ENCODE results near the gene SOS1. TPM values are rescaled to one million over a fixed set of nuclear protein-coding genes. Genes with fewer than 3 reads are reported as not detected.

Gene SOS1
- total RNA-seq, 2 donors from 2014 or later = 35.0 to 54.1 TPM

DNA sequence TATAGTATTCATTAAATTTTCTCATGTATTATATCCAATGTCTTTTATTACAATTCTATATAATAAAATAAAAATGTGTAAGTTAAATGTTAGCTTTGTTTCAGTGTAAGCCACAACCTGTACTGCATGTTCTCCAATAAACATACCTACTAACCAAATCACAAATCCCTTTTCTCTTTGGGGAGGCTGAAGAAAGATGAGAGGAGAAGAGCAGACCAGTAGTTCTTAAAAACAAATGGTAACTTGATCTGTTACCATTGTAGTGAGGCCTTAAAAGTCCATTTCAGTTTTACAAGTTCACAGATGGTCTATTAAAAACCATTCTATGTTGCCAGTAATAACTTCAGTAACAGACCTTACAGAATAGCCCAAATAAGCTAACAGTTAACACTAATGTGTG, 100.5 kb downstream of the SOS1 start:
- H3K4me3 ChIP-seq = no peak overlapping the region
- TF ChIP-seq POLR2AphosphoS5 (IDR thresholded peaks at IDR 0.05) = peak; percentile 44
- no peak for TF ChIP-seq POLR2A (IDR thresholded peaks at IDR 0.05)
- no peaks in the 10 kb centered on the region for H3K4me1 ChIP-seq (replicated peaks)
- peak overlapping the region; percentile 5 to 23 for H3K27ac ChIP-seq
- DNase-seq (ENCODE audit: low spot score) = no peak
- H3K9me3 ChIP-seq = no peaks in the 10 kb centered on the region
- H3K27me3 ChIP-seq (replicated peaks; ENCODE audit: insufficient read depth) = no peaks in the 10 kb centered on the region
- intact Hi-C loops (cut with DNase I) = no loop called here
- no peaks in the 10 kb centered on the region for H3K36me3 ChIP-seq

GRCh38 chr2:39018638-39019037, 102.2 kb downstream of the SOS1 start:
- 90% methylated on average over 4 of the region's 4 CpGs for WGBS
- no peaks in the 10 kb centered on the region for H3K27me3 ChIP-seq (replicated peaks; ENCODE audit: insufficient read depth)
- intact Hi-C loops (cut with DNase I) = no loop called here
- no peak overlapping the region for H3K4me3 ChIP-seq
- TF ChIP-seq, protein P1, sequence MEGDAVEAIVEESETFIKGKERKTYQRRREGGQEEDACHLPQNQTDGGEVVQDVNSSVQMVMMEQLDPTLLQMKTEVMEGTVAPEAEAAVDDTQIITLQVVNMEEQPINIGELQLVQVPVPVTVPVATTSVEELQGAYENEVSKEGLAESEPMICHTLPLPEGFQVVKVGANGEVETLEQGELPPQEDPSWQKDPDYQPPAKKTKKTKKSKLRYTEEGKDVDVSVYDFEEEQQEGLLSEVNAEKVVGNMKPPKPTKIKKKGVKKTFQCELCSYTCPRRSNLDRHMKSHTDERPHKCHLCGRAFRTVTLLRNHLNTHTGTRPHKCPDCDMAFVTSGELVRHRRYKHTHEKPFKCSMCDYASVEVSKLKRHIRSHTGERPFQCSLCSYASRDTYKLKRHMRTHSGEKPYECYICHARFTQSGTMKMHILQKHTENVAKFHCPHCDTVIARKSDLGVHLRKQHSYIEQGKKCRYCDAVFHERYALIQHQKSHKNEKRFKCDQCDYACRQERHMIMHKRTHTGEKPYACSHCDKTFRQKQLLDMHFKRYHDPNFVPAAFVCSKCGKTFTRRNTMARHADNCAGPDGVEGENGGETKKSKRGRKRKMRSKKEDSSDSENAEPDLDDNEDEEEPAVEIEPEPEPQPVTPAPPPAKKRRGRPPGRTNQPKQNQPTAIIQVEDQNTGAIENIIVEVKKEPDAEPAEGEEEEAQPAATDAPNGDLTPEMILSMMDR (IDR thresholded peaks at IDR 0.05) = no peak
- TF ChIP-seq POLR2A (IDR thresholded peaks at IDR 0.05) (no peak), POLR2AphosphoS5 (IDR thresholded peaks at IDR 0.05) (no peak)
- no peaks in the 10 kb centered on the region for H3K36me3 ChIP-seq
- no peak for DNase-seq (ENCODE audit: low spot score)
- no peaks in the 10 kb centered on the region for H3K4me1 ChIP-seq (replicated peaks)
- H3K9me3 ChIP-seq = no peaks in the 10 kb centered on the region
- peak overlapping the region in 1 of 2 donors; percentile 5 for H3K27ac ChIP-seq

DNA sequence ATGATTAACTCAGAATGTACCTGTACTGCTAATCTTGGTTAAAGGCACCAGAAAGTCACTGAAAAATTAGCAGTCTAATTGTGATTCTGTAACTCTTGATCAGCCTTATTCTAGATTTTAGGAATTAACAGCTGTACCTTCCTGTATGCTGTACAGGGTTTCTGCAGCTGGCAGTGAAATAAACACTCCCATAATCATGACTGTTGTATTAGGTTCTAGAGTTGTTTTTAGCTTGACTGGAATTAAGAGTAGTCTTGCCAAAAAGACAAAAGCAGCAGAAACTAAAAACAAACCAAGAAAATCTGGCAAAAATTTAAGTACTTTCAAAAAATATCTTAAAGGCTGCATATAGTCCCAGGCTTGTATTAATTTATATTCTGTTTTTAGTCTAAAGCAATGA, 103.5 kb downstream of the SOS1 start:
- H3K9me3 ChIP-seq = no peaks in the 10 kb centered on the region
- H3K4me3 ChIP-seq = no peak overlapping the region
- intact Hi-C loops (cut with DNase I) = no loop called here
- TF ChIP-seq, protein P1 (IDR thresholded peaks at IDR 0.05) = no peak
- TF ChIP-seq POLR2A (IDR thresholded peaks at IDR 0.05) = no peak
- no peak for TF ChIP-seq POLR2AphosphoS5 (IDR thresholded peaks at IDR 0.05)
- no peaks in the 10 kb centered on the region for H3K4me1 ChIP-seq (replicated peaks)
- no peak overlapping the region for H3K27ac ChIP-seq
- H3K27me3 ChIP-seq (replicated peaks; ENCODE audit: insufficient read depth) = no peaks in the 10 kb centered on the region
- H3K36me3 ChIP-seq = no peaks in the 10 kb centered on the region
- no peak for DNase-seq (ENCODE audit: low spot score)

DNA sequence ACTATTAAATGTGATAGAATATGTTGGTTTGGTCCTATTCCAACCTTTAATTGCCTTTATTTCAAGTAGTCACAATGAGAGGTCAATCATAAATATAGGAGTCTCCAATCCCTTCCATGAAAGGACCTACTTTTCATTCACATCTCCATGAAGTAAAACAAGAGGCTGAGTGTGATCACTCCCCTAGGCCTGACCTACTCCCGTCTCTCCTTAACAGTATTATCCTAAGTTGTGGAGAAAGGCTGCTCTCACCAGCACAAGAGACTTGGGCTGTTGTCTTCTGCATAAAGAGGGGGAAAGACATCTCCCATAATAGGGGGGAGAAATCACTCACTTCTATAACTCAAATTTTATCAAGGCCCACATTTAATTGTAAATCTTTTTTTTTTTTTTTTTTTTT, 105.4 kb downstream of the SOS1 start:
- no peak for DNase-seq (ENCODE audit: low spot score)
- 96% methylated on average over 1 of the region's 1 CpG for WGBS
- Histone ChIP-seq H3K36me3 (no peaks in the 10 kb centered on the region), H3K27ac (no peak overlapping the region), H3K4me3 (no peak overlapping the region), H3K4me1 (replicated peaks) (no peaks in the 10 kb centered on the region), H3K9me3 (no peaks in the 10 kb centered on the region), H3K27me3 (replicated peaks; ENCODE audit: insufficient read depth) (no peaks in the 10 kb centered on the region)
- intact Hi-C loops (cut with DNase I) = no loop called here
- TF ChIP-seq POLR2A (IDR thresholded peaks at IDR 0.05) (no peak), POLR2AphosphoS5 (IDR thresholded peaks at IDR 0.05) (no peak)
- TF ChIP-seq, protein P1 (IDR thresholded peaks at IDR 0.05) = no peak

- TF ChIP-seq, protein P1 (IDR thresholded peaks at IDR 0.05) = no peak
- TF ChIP-seq POLR2AphosphoS5 (IDR thresholded peaks at IDR 0.05) (no peak), POLR2A (IDR thresholded peaks at IDR 0.05) (no peak)
- Histone ChIP-seq H3K36me3 (no peaks in the 10 kb centered on the region), H3K4me3 (no peak overlapping the region), H3K9me3 (no peaks in the 10 kb centered on the region), H3K4me1 (replicated peaks) (no peaks in the 10 kb centered on the region), H3K27me3 (replicated peaks; ENCODE audit: insufficient read depth) (no peaks in the 10 kb centered on the region), H3K27ac (no peak overlapping the region)
- intact Hi-C loops (cut with DNase I) = no loop called here
- 82% methylated on average over 3 of the region's 3 CpGs for WGBS
- DNase-seq (ENCODE audit: low spot score) = no peak
Observed at GRCh38 chr2:39013871-39014270, 107.0 kb downstream of the SOS1 start.

All from prostate gland (tissue), 2 donors.